Measurements from ENCODE around the gene ASMTL.

The ASMTL gene

DNA sequence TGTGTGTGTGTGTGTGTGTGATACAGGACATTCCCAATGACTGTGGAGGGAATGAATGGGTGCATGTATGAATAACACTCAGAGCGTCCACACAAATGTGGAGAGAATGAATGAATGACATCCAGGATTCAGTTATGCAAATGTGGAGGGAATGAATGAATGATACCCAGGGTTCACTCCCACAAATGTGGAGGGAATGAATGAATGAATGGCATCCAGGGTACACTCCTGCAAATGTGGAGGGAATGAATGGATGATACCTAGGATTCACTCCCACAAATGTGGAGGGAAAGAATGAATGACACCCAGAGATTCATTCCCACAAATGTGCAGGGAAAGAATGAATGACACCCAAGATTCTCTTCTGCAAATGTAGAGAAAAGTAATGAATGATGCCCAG, 36.0 kb upstream of the ASMTL start:
- Histone ChIP-seq H3K27ac (ENCODE audit: low read length) (peak overlapping the region; percentile 46), H3K4me2 (ENCODE audit: insufficient read depth, low read length) (no peak overlapping the region), H3K36me3 (ENCODE audit: insufficient read depth, low read length) (peaks cover 76% of the 10 kb centered on the region), H3K4me1 (ENCODE audit: insufficient read depth, low read length) (peaks cover 25% of the 10 kb centered on the region), H3K4me3 (ENCODE audit: low read depth in 1 of 2, low read length in 2 of 2) (no peak overlapping the region), H4K20me1 (ENCODE audit: insufficient read depth, low read length) (peaks cover 36% of the 10 kb centered on the region), H3K79me2 (ENCODE audit: insufficient read depth, low read length) (peaks cover 75% of the 10 kb centered on the region), H3K27me3 (ENCODE audit: insufficient read depth, low read length, poor library complexity) (no peaks in the 10 kb centered on the region), H3K9ac (ENCODE audit: low read depth, low read length) (no peak overlapping the region), H3K9me3 (ENCODE audit: insufficient read depth, low read length, severe bottlenecking) (no peaks in the 10 kb centered on the region), H2AFZ (ENCODE audit: low read depth, low read length) (no peak overlapping the region)
- no peak for TF ChIP-seq EZH2 (IDR thresholded peaks at IDR 0.05; ENCODE audit: borderline replicate concordance, low read depth, low read length, severe bottlenecking)
- no peak for TF ChIP-seq CTCF (IDR thresholded peaks at IDR 0.05; ENCODE audit: borderline replicate concordance, extremely low read depth, low read length, poor library complexity, severe bottlenecking)
- DNase-seq: no peak
- ATAC-seq (ENCODE audit: insufficient read depth, low read depth): no peak

GRCh38 chrX:1488141-1488540, 35.4 kb upstream of the ASMTL start:
- Histone ChIP-seq H3K27ac (ENCODE audit: low read length) (peak overlapping the region; percentile 46), H3K9ac (ENCODE audit: low read depth, low read length) (no peak overlapping the region)
- no peak for ATAC-seq (ENCODE audit: insufficient read depth, low read depth)

DNA sequence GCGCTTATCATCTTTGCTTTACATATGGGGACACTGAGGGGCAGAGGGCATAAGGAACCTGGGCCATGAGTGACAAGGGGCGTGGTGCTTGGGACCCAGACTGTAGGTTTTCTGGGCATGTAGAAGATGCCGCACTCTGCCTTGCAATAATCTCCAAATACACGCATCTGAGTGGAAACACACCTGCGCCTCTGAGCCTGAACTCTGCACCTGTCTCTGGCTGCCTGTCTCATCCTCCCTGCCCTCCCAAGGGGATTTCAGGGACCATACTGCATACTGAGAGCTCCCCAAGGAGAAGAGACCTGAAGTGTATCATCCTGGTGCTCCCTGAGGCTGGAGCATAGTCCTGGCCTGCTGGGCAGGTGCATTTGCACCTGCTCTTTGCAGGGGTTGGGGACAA, 34.7 kb upstream of the ASMTL start:
- H3K27ac ChIP-seq (ENCODE audit: low read length): peak overlapping the region; percentile 61
- peaks cover 72% of the 10 kb centered on the region for H3K36me3 ChIP-seq (ENCODE audit: insufficient read depth, low read length)
- peaks cover 28% of the 10 kb centered on the region for H4K20me1 ChIP-seq (ENCODE audit: insufficient read depth, low read length)
- no peak overlapping the region for H2AFZ ChIP-seq (ENCODE audit: low read depth, low read length)
- no peak overlapping the region for H3K4me3 ChIP-seq (ENCODE audit: low read depth in 1 of 2, low read length in 2 of 2)
- no peaks in the 10 kb centered on the region for H3K27me3 ChIP-seq (ENCODE audit: insufficient read depth, low read length, poor library complexity)
- ATAC-seq (ENCODE audit: insufficient read depth, low read depth) (no peak), DNase-seq (peak; percentile 4)
- H3K4me2 ChIP-seq (ENCODE audit: insufficient read depth, low read length): no peak overlapping the region
- H3K4me1 ChIP-seq (ENCODE audit: insufficient read depth, low read length): peaks cover 35% of the 10 kb centered on the region
- no peak for TF ChIP-seq CTCF (IDR thresholded peaks at IDR 0.05; ENCODE audit: borderline replicate concordance, extremely low read depth, low read length, poor library complexity, severe bottlenecking)
- TF ChIP-seq EZH2 (IDR thresholded peaks at IDR 0.05; ENCODE audit: borderline replicate concordance, low read depth, low read length, severe bottlenecking): no peak
- no peaks in the 10 kb centered on the region for H3K9me3 ChIP-seq (ENCODE audit: insufficient read depth, low read length, severe bottlenecking)
- H3K9ac ChIP-seq (ENCODE audit: low read depth, low read length): no peak overlapping the region
- peaks cover 73% of the 10 kb centered on the region for H3K79me2 ChIP-seq (ENCODE audit: insufficient read depth, low read length)

More at GRCh38 chrX:1488141-1488540, 35.4 kb upstream of the ASMTL start:
- H3K9me3 ChIP-seq (ENCODE audit: insufficient read depth, low read length, severe bottlenecking): no peaks in the 10 kb centered on the region
- no peak overlapping the region for H2AFZ ChIP-seq (ENCODE audit: low read depth, low read length)
- DNase-seq: peak; percentile 4
- peaks cover 79% of the 10 kb centered on the region for H3K79me2 ChIP-seq (ENCODE audit: insufficient read depth, low read length)
- TF ChIP-seq EZH2 (IDR thresholded peaks at IDR 0.05; ENCODE audit: borderline replicate concordance, low read depth, low read length, severe bottlenecking) (no peak), CTCF (IDR thresholded peaks at IDR 0.05; ENCODE audit: borderline replicate concordance, extremely low read depth, low read length, poor library complexity, severe bottlenecking) (no peak)
- H3K4me1 ChIP-seq (ENCODE audit: insufficient read depth, low read length): peaks cover 31% of the 10 kb centered on the region
- H3K4me3 ChIP-seq (ENCODE audit: low read depth in 1 of 2, low read length in 2 of 2): no peak overlapping the region
- H4K20me1 ChIP-seq (ENCODE audit: insufficient read depth, low read length): peaks cover 33% of the 10 kb centered on the region
- H3K4me2 ChIP-seq (ENCODE audit: insufficient read depth, low read length): no peak overlapping the region
- H3K36me3 ChIP-seq (ENCODE audit: insufficient read depth, low read length): peaks cover 76% of the 10 kb centered on the region
- H3K27me3 ChIP-seq (ENCODE audit: insufficient read depth, low read length, poor library complexity): no peaks in the 10 kb centered on the region

Measured in DND-41 (cell line).